H9 (cell line): ENCODE measurements around the gene PLPP1. TPM values are rescaled to one million over a fixed set of nuclear protein-coding genes. Genes with fewer than 3 reads are reported as not detected.
A peak's percentile ranks its signal among the peaks of the same experiment; 100 is the strongest.

Experiments
- DNase-seq: peaks from one replicate; pipeline ENCODE4 v3.0.0-alpha.2; 2017
- H2AFZ ChIP-seq: one replicate; pipeline ENCODE4 v1.6.1; 2013; ENCODE audit warnings: mild to moderate bottlenecking, low read length, control low read depth, moderate library complexity
- H2AK5ac ChIP-seq: 2 replicates; pipeline ENCODE4 v1.6.1; 2013; ENCODE audit warnings: low read length, control low read depth, mixed read lengths; ENCODE audit not compliant: insufficient read length
- H2BK120ac ChIP-seq: one replicate; pipeline ENCODE4 v1.6.1; 2013; ENCODE audit warnings: low read depth, mild to moderate bottlenecking, low read length, control low read depth, inconsistent platforms; ENCODE audit not compliant: poor library complexity, severe bottlenecking
- H2BK12ac ChIP-seq: 2 replicates; pipeline ENCODE4 v1.6.1; 2013; ENCODE audit warnings: low read length, control low read depth, mixed read lengths, low read depth; ENCODE audit not compliant: insufficient read length
- H2BK15ac ChIP-seq: 2 replicates; pipeline ENCODE4 v1.6.1; 2013; ENCODE audit warnings: low read depth, low read length, control low read depth
- H2BK20ac ChIP-seq: one replicate; pipeline ENCODE4 v1.6.1; 2013; ENCODE audit warnings: low read depth, mild to moderate bottlenecking, low read length, control low read depth, inconsistent platforms; ENCODE audit not compliant: poor library complexity, severe bottlenecking
- H2BK5ac ChIP-seq: 2 replicates; pipeline ENCODE4 v1.6.1; 2013; ENCODE audit warnings: low read length, control low read depth, mixed read lengths; ENCODE audit not compliant: insufficient read length
- H3K14ac ChIP-seq: 2 replicates; pipeline ENCODE4 v1.6.1; 2013; ENCODE audit warnings: low read length, control low read depth; ENCODE audit not compliant: insufficient read depth
- H3K18ac ChIP-seq: 2 replicates; pipeline ENCODE4 v1.6.1; 2013; ENCODE audit warnings: low read depth, mild to moderate bottlenecking, mixed read lengths, low read length, control low read depth; ENCODE audit not compliant: insufficient read length
- H3K23ac ChIP-seq: 2 replicates; pipeline ENCODE4 v1.6.1; 2013; ENCODE audit warnings: low read length, control low read depth, mixed read lengths, low read depth; ENCODE audit not compliant: insufficient read length
- H3K23me2 ChIP-seq: 2 replicates; pipeline ENCODE4 v1.6.1; 2013; ENCODE audit warnings: low read depth, mild to moderate bottlenecking, mixed read lengths, low read length, control low read depth; ENCODE audit not compliant: insufficient read length, poor library complexity, severe bottlenecking
- H3K27ac ChIP-seq: 2 replicates; pipeline ENCODE4 v1.5.1; 2013; ENCODE audit warnings: low read length, control low read depth, mixed read lengths, low read depth; ENCODE audit not compliant: insufficient read length
- H3K27me3 ChIP-seq: 2 replicates; pipeline ENCODE4 v1.6.1; 2013; ENCODE audit warnings: low read length, control low read depth, inconsistent platforms; ENCODE audit not compliant: insufficient read depth
- H3K4ac ChIP-seq: 2 replicates; pipeline ENCODE4 v1.6.1; 2013; ENCODE audit warnings: low read depth, mild to moderate bottlenecking, control low read depth, inconsistent platforms, low read length, moderate library complexity
- H3K4me1 ChIP-seq: 2 replicates; pipeline ENCODE4 v1.6.1; 2013; ENCODE audit warnings: low read length, control low read depth, inconsistent platforms; ENCODE audit not compliant: insufficient read depth
- H3K4me2 ChIP-seq: 2 replicates; pipeline ENCODE4 v1.6.1; 2013; ENCODE audit warnings: low read length, control low read depth, mixed read lengths; ENCODE audit not compliant: insufficient read length, insufficient read depth
- H3K56ac ChIP-seq: 2 replicates; pipeline ENCODE4 v1.6.1; 2013; ENCODE audit warnings: low read depth, mild to moderate bottlenecking, mixed read lengths, low read length, control low read depth; ENCODE audit not compliant: insufficient read length
- H3K79me1 ChIP-seq: 2 replicates; pipeline ENCODE4 v1.6.1; 2013; ENCODE audit warnings: low read depth, mild to moderate bottlenecking, moderate library complexity, low read length, control low read depth, inconsistent platforms; ENCODE audit not compliant: insufficient read depth, poor library complexity, severe bottlenecking
- H3K79me2 ChIP-seq: 2 replicates; pipeline ENCODE4 v1.6.1; 2013; ENCODE audit warnings: low read length, control low read depth, inconsistent platforms; ENCODE audit not compliant: insufficient read depth
- H3K9ac ChIP-seq: 2 replicates; pipeline ENCODE4 v1.6.1; 2013; ENCODE audit warnings: low read length, control low read depth, mixed read lengths; ENCODE audit not compliant: insufficient read length; ENCODE audit errors: extremely low read depth
- H3K9me3 ChIP-seq: one replicate; pipeline ENCODE4 v1.6.1; 2013; ENCODE audit warnings: low read depth, low read length, inconsistent platforms; ENCODE audit not compliant: control insufficient read depth
- H3T11ph ChIP-seq: one replicate; pipeline ENCODE4 v1.6.1; 2013; ENCODE audit warnings: mild to moderate bottlenecking, low read length, control low read depth, inconsistent platforms
- H4K20me1 ChIP-seq: one replicate; pipeline ENCODE4 v1.6.1; 2013; ENCODE audit not compliant: control insufficient read depth, insufficient read length, insufficient read depth
- H4K5ac ChIP-seq: 2 replicates; pipeline ENCODE4 v1.6.1; 2013; ENCODE audit warnings: low read depth, mild to moderate bottlenecking, mixed read lengths, low read length, control low read depth; ENCODE audit not compliant: insufficient read length
- H4K8ac ChIP-seq: replicated peaks from 2 replicates; pipeline ENCODE4 v1.6.1; 2013; ENCODE audit warnings: low read length, control low read depth, mixed read lengths, low read depth; ENCODE audit not compliant: insufficient read length
- H4K91ac ChIP-seq: 2 replicates; pipeline ENCODE4 v1.6.1; 2013; ENCODE audit warnings: low read depth, mild to moderate bottlenecking, moderate library complexity, mixed read lengths, low read length, control low read depth; ENCODE audit not compliant: insufficient read length
- H3K27ac Mint-ChIP-seq, 3 experiments: 2 replicates in 2 of 3; 3 replicates in 1 of 3; pipeline ENCODE4 v1.8.0; 2020 to 2021; ENCODE audit warnings: mixed read lengths in 3 of 3, mild to moderate bottlenecking in 1 of 3, moderate library complexity in 1 of 3
- H3K27me3 Mint-ChIP-seq: 2 replicates; pipeline ENCODE4 v1.8.0; 2021; ENCODE audit warnings: low read depth, mild to moderate bottlenecking, moderate library complexity, mixed read lengths
- H3K36me3 Mint-ChIP-seq, 3 experiments: 2 replicates in 2 of 3; 3 replicates in 1 of 3; pipeline ENCODE4 v1.8.0; 2020 to 2021; ENCODE audit warnings: low read depth in 3 of 3, mixed read lengths in 3 of 3; ENCODE audit not compliant: insufficient read depth in 1 of 3
- H3K4me1 Mint-ChIP-seq, 2 experiments: 2 replicates each; pipeline ENCODE4 v1.8.0; 2020; ENCODE audit warnings: mixed read lengths in 2 of 2
- H3K4me3 Mint-ChIP-seq, 2 experiments: 2 replicates in 1 of 2; 3 replicates in 1 of 2; pipeline ENCODE4 v1.8.0; 2020 to 2021; ENCODE audit warnings: mild to moderate bottlenecking in 2 of 2, mixed read lengths in 2 of 2, moderate library complexity in 1 of 2
- H3K9me3 Mint-ChIP-seq, 2 experiments: 2 replicates in 1 of 2; 3 replicates in 1 of 2; pipeline ENCODE4 v1.8.0; 2020; ENCODE audit warnings: mild to moderate bottlenecking in 2 of 2, mixed read lengths in 2 of 2, moderate library complexity in 1 of 2
- WGBS: extraction: QIAGEN DNeasy Blood & Tissue Kit; methylation state at CpG from one replicate; pipeline ENCODE4 v1.1.7; 2013; ENCODE audit warnings: missing lambda C conversion rate, low lambda C conversion rate, mixed read lengths; ENCODE audit not compliant: insufficient read length; ENCODE audit errors: extremely low coverage; 5-methylcytosine and 5-hydroxymethylcytosine counted together
- total RNA-seq: library from RNA; stranded (reverse); gene quantifications from 2 replicates; pipeline ENCODE4 v1.2.1, GENCODE V29; 2021
- TF ChIP-seq, protein P1 (sequence below): fragments of 200-600 bp; sonication (generic); conservative IDR thresholded peaks from 3 replicates; pipeline ENCODE4 v1.8.0; 2021; ENCODE audit warnings: antibody characterized with exemption, mild to moderate bottlenecking

Gene PLPP1
- total RNA-seq, 1 experiment from 2014 or later, result 85.9 TPM

DNA sequence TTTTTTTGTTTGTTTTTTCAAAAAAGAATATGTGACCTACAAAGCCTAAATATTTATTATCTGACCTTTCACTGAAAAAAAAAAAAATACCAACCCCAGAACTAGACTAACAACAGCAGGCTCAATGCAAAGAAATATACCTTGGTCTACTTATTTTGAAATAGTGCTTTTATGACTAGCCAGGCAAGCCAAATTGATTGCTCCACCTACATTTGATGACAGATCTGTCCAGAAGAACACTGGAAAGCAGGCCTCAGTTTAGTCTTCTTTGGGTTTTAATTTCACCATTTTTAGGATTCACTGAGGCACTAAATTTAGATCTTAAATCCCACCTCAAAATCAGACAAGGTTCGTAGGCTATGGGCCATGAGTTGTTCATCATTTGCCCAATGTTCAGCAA, 97.3 kb downstream of the PLPP1 start:
- Histone ChIP-seq H3K9me3 (peaks cover 8% of the 10 kb centered on the region), H2AFZ (no peak overlapping the region), H4K91ac (no peak overlapping the region), H3K56ac (no peak overlapping the region), H2BK5ac (no peak overlapping the region), H2BK120ac (no peak overlapping the region), H3K27ac (peak overlapping the region; percentile 54), H3K4me2 (no peak overlapping the region), H3K9ac (no peak overlapping the region), H3K79me2 (no peaks in the 10 kb centered on the region), H3K79me1 (no peaks in the 10 kb centered on the region), H2BK12ac (no peak overlapping the region), H3K23me2 (no peaks in the 10 kb centered on the region), H4K8ac (no peak overlapping the region), H2BK15ac (no peak overlapping the region), H3K27me3 (no peaks in the 10 kb centered on the region), H2BK20ac (no peak overlapping the region), H3K4ac (no peak overlapping the region), H4K20me1 (no peaks in the 10 kb centered on the region), H3K14ac (no peak overlapping the region), H3K4me1 (peaks cover 16% of the 10 kb centered on the region), H3K18ac (no peak overlapping the region), H3T11ph (no peak overlapping the region), H2AK5ac (no peak overlapping the region), H3K23ac (no peak overlapping the region), H4K5ac (no peak overlapping the region)
- Mint-ChIP-seq H3K27ac (peak overlapping the region in 2 of 3 experiments; percentile 76 to 93; a peak in 4 of 7 replicates), H3K4me1 (peaks cover 45% of the 10 kb centered on the region in 2 experiments), H3K36me3 (peaks cover 55 to 81% (median 73%) of the 10 kb centered on the region in 3 experiments), H3K9me3 (peaks cover 20 to 26% of the 10 kb centered on the region in 2 experiments), H3K27me3 (no peaks in the 10 kb centered on the region; the same call in 1 of the 2 replicates), H3K4me3 (no peak overlapping the region)
- WGBS, result no CpG with 5 or more reads among the region's 1 CpG
- no peak for DNase-seq
- TF ChIP-seq, protein P1, sequence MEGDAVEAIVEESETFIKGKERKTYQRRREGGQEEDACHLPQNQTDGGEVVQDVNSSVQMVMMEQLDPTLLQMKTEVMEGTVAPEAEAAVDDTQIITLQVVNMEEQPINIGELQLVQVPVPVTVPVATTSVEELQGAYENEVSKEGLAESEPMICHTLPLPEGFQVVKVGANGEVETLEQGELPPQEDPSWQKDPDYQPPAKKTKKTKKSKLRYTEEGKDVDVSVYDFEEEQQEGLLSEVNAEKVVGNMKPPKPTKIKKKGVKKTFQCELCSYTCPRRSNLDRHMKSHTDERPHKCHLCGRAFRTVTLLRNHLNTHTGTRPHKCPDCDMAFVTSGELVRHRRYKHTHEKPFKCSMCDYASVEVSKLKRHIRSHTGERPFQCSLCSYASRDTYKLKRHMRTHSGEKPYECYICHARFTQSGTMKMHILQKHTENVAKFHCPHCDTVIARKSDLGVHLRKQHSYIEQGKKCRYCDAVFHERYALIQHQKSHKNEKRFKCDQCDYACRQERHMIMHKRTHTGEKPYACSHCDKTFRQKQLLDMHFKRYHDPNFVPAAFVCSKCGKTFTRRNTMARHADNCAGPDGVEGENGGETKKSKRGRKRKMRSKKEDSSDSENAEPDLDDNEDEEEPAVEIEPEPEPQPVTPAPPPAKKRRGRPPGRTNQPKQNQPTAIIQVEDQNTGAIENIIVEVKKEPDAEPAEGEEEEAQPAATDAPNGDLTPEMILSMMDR, result no peak
